DMS53 treated with DMSO at 0.1 percent for 48 hours (cell line): ENCODE results near the gene IFNL1.
"Not testable (repeated sequence)": the region's sequence is repeated elsewhere in the genome, so short reads cannot be mapped to it uniquely, and the experiment has no call there.

Source experiments
- DNase-seq: peaks from one replicate; lab custom pipeline; 2025; ENCODE audit not compliant: unreplicated experiment; lab: John Stamatoyannopoulos, UW

IFNL1 gene

GRCh38 chr19:39307822-39308530 is 11.8 kb downstream of the IFNL1 start:
- no peak for DNase-seq

- DNase-seq = no peak
Observed at GRCh38 chr19:39308531-39309304, 12.5 kb downstream of the IFNL1 start.

GRCh38 chr19:39309305-39309670 is 13.1 kb downstream of the IFNL1 start:
- not testable (repeated sequence) for DNase-seq

GRCh38 chr19:39310558-39311311 is 14.5 kb downstream of the IFNL1 start:
- DNase-seq = no peak

GRCh38 chr19:39314016-39314728 is 18.0 kb downstream of the IFNL1 start:
- no peak for DNase-seq

GRCh38 chr19:39315933-39316332 is 19.7 kb downstream of the IFNL1 start:
- DNase-seq = no peak

- DNase-seq = no peak
Observed at GRCh38 chr19:39316627-39317321, 20.6 kb downstream of the IFNL1 start.

- no peak for DNase-seq
Observed at GRCh38 chr19:39317476-39317875, 21.3 kb downstream of the IFNL1 start.

GRCh38 chr19:39318071-39318470 is 21.9 kb downstream of the IFNL1 start:
- no peak for DNase-seq

- no peak for DNase-seq
Observed at GRCh38 chr19:39318690-39319089, 22.5 kb downstream of the IFNL1 start.

GRCh38 chr19:39319098-39319891 is 23.1 kb downstream of the IFNL1 start:
- DNase-seq = no peak

GRCh38 chr19:39319892-39320248 is 23.7 kb downstream of the IFNL1 start:
- no peak for DNase-seq

- DNase-seq = no peak
Observed at GRCh38 chr19:39321117-39321831, 25.1 kb downstream of the IFNL1 start.

GRCh38 chr19:39321832-39322176 is 25.6 kb downstream of the IFNL1 start:
- DNase-seq = no peak

- no peak for DNase-seq
Observed at GRCh38 chr19:39324242-39324842, 28.1 kb downstream of the IFNL1 start.

GRCh38 chr19:39325778-39326665 is 29.8 kb downstream of the IFNL1 start:
- no peak for DNase-seq

GRCh38 chr19:39327363-39328045 is 31.3 kb downstream of the IFNL1 start:
- no peak for DNase-seq
